Gastroesophageal sphincter (tissue), 4 donors: ENCODE data around the gene IQCC. TPM values are rescaled to one million over a fixed set of nuclear protein-coding genes. Genes with fewer than 3 reads are reported as not detected.
A peak's percentile ranks its signal among the peaks of the same experiment; 100 is the strongest.

Source experiments
- ATAC-seq: fragments of 150-250 bp; one replicate; pipeline ENCODE4 v1.9.1; 2016; ENCODE audit warnings: mild to moderate bottlenecking, moderate library complexity
- H3K27ac ChIP-seq, 4 donors: fragments of 200-600 bp; sonication (generic) in 3 of 4; 1 replicate in 3 of 4; 2 replicates in 1 of 4; pipeline ENCODE4 v1.5.1; 2016 to 2019
- H3K27me3 ChIP-seq: fragments of 200-600 bp; sonication (generic); one replicate; pipeline ENCODE4 v1.5.1; 2019
- H3K36me3 ChIP-seq, 2 donors: fragments of 200-600 bp; sonication (generic); one replicate each; pipeline ENCODE4 v1.5.1; 2019; ENCODE audit warnings: control low read depth in 1 of 2
- H3K4me1 ChIP-seq, 3 donors: fragments of 200-600 bp; sonication (generic); 1 replicate in 2 of 3; 2 replicates in 1 of 3; pipeline ENCODE4 v1.5.1; 2016 to 2019; ENCODE audit warnings: control low read depth in 2 of 3
- H3K4me3 ChIP-seq, 2 donors: fragments of 200-600 bp; sonication (generic); one replicate each; pipeline ENCODE4 v1.5.1; 2019; ENCODE audit warnings: mild to moderate bottlenecking in 1 of 2, moderate library complexity in 1 of 2
- H3K9me3 ChIP-seq, 3 donors: fragments of 200-600 bp; sonication (generic); one replicate each; pipeline ENCODE4 v1.5.1; 2017 to 2019; ENCODE audit warnings: control low read depth in 2 of 3
- CTCF ChIP-seq, 4 experiments: fragments of 200-600 bp in 2 of 4; fragments of 450-650 bp in 2 of 4; sonication (generic) in 1 of 4; IDR thresholded peaks; one replicate each; pipeline ENCODE4 v1.5.1; 2017 to 2019; ENCODE audit warnings: antibody characterized with exemption in 4 of 4, mild to moderate bottlenecking in 2 of 4, moderate library complexity in 2 of 4
- EP300 ChIP-seq: sonication (generic); formaldehyde crosslinking; IDR thresholded peaks from one replicate; pipeline ENCODE4 v1.6.1; 2017; ENCODE audit warnings: antibody characterized with exemption, mild to moderate bottlenecking
- POLR2A ChIP-seq, 2 donors: fragments of 450-650 bp; IDR thresholded peaks; one replicate each; pipeline ENCODE4 v1.6.1; 2017; ENCODE audit warnings: antibody characterized with exemption in 2 of 2, mild to moderate bottlenecking in 2 of 2, moderate library complexity in 1 of 2
- POLR2AphosphoS5 ChIP-seq: sonication (generic); formaldehyde crosslinking; IDR thresholded peaks from one replicate; pipeline ENCODE4 v1.6.1; 2017; ENCODE audit warnings: antibody characterized with exemption
- WGBS, 2 donors: methylation state at CpG; one replicate each; pipeline ENCODE4 v1.1.5; 2018; ENCODE audit warnings: low coverage in 1 of 2; 5-methylcytosine and 5-hydroxymethylcytosine counted together
- total RNA-seq, 4 donors: library from RNA; depleted of rRNA; stranded (reverse); fragments of >200 nt; gene quantifications; one replicate each; pipeline ENCODE4 v1.1.0, GENCODE V29; 2016

Gene IQCC
- total RNA-seq, 4 donors from 2014 or later = 0.69 to 1.9 (median 1.3) TPM

GRCh38 chr1:32228771-32229170, 23.3 kb downstream of the IQCC start:
- H3K9me3 ChIP-seq = no peaks in the 10 kb centered on the region
- no peak overlapping the region for H3K27ac ChIP-seq
- H3K36me3 ChIP-seq = peaks cover 0 to 97% of the 10 kb centered on the region in 2 donors
- H3K27me3 ChIP-seq = no peaks in the 10 kb centered on the region
- peaks cover 1 to 10% (median 1%) of the 10 kb centered on the region in 3 donors for H3K4me1 ChIP-seq
- ATAC-seq = no peak
- TF ChIP-seq CTCF (IDR thresholded peaks at IDR 0.05) = no peak
- no peak for TF ChIP-seq EP300
- TF ChIP-seq POLR2AphosphoS5 = no peak
- TF ChIP-seq POLR2A (IDR thresholded peaks at IDR 0.05) = no peak
- 55 to 83% methylated on average over 2 to 3 of the region's 3 CpGs for WGBS, 2 donors
- no peak overlapping the region for H3K4me3 ChIP-seq

GRCh38 chr1:32231843-32232432, 26.5 kb downstream of the IQCC start:
- Histone ChIP-seq H3K4me1 (no peaks in the 10 kb centered on the region), H3K4me3 (no peak overlapping the region), H3K36me3 (peaks cover 0 to 80% of the 10 kb centered on the region in 2 donors), H3K27ac (no peak overlapping the region), H3K27me3 (no peaks in the 10 kb centered on the region), H3K9me3 (no peaks in the 10 kb centered on the region)
- TF ChIP-seq CTCF (IDR thresholded peaks at IDR 0.05) (no peak), EP300 (no peak), POLR2A (IDR thresholded peaks at IDR 0.05) (no peak), POLR2AphosphoS5 (no peak)
- no peak for ATAC-seq
- 57 to 59% methylated on average over 1 to 3 of the region's 5 CpGs for WGBS, 2 donors

- peaks cover 0 to 72% of the 10 kb centered on the region in 2 donors for H3K36me3 ChIP-seq
- no peaks in the 10 kb centered on the region for H3K9me3 ChIP-seq
- TF ChIP-seq POLR2A (IDR thresholded peaks at IDR 0.05) = no peak
- no peak for TF ChIP-seq CTCF (IDR thresholded peaks at IDR 0.05)
- TF ChIP-seq POLR2AphosphoS5 = no peak
- no peak for TF ChIP-seq EP300
- no peaks in the 10 kb centered on the region for H3K4me1 ChIP-seq
- H3K4me3 ChIP-seq = no peak overlapping the region
- 83 to 85% methylated on average over 6 to 8 of the region's 8 CpGs for WGBS, 2 donors
- no peak for ATAC-seq
- no peak overlapping the region for H3K27ac ChIP-seq
- H3K27me3 ChIP-seq = no peaks in the 10 kb centered on the region
These were observed 27.3 kb downstream of the IQCC start for GRCh38 chr1:32232558-32233304.

GRCh38 chr1:32234792-32235191, 29.3 kb downstream of the IQCC start:
- no peaks in the 10 kb centered on the region for H3K9me3 ChIP-seq
- H3K36me3 ChIP-seq = peaks cover 0 to 52% of the 10 kb centered on the region in 2 donors
- H3K27ac ChIP-seq = no peak overlapping the region
- TF ChIP-seq POLR2AphosphoS5 (no peak), CTCF (IDR thresholded peaks at IDR 0.05) (no peak), EP300 (no peak), POLR2A (IDR thresholded peaks at IDR 0.05) (no peak)
- H3K27me3 ChIP-seq = no peaks in the 10 kb centered on the region
- WGBS, 2 donors = no CpG with 5 or more reads among the region's 7 CpGs
- H3K4me1 ChIP-seq = peaks cover 0 to 8% (median 3%) of the 10 kb centered on the region in 3 donors
- no peak overlapping the region for H3K4me3 ChIP-seq
- ATAC-seq = no peak

- no peaks in the 10 kb centered on the region for H3K27me3 ChIP-seq
- peaks cover 0 to 39% (median 12%) of the 10 kb centered on the region in 3 donors for H3K4me1 ChIP-seq
- H3K27ac ChIP-seq = peak overlapping the region in 3 of 4 donors; percentile 80 to 89 (median 87)
- TF ChIP-seq POLR2A (IDR thresholded peaks at IDR 0.05) (no peak), POLR2AphosphoS5 (no peak), CTCF (IDR thresholded peaks at IDR 0.05) (no peak), EP300 (no peak)
- WGBS, 2 donors = 71% methylated on average over 2 of the region's 4 CpGs; no CpG with 5 or more reads in 1 of the 2 donors
- peaks cover 0 to 11% of the 10 kb centered on the region in 2 donors for H3K36me3 ChIP-seq
- ATAC-seq = no peak
- no peaks in the 10 kb centered on the region for H3K9me3 ChIP-seq
- H3K4me3 ChIP-seq = no peak overlapping the region
These were observed 33.9 kb downstream of the IQCC start for GRCh38 chr1:32239337-32239736.
